SJSA1 (cell line): Measurements from ENCODE around the gene EPHA6. TPM values are rescaled to one million over a fixed set of nuclear protein-coding genes. Genes with fewer than 3 reads are reported as not detected.

Experiments used
- DNase-seq, 2 experiments: peaks; one replicate each; pipeline ENCODE4 v3.0.0-alpha.2; 2015 to 2020; ENCODE audit warnings: low spot score in 2 of 2, low read depth in 1 of 2
- H3K27ac ChIP-seq: fragments of 250-450 bp; sonication (Bioruptor Pico); 2 replicates; pipeline ENCODE4 v1.5.1; 2020; ENCODE audit warnings: mild to moderate bottlenecking, moderate library complexity
- H3K27me3 ChIP-seq: fragments of 250-450 bp; sonication (Bioruptor Pico); replicated peaks from 2 replicates; pipeline ENCODE4 v1.5.1; 2020; ENCODE audit warnings: mild to moderate bottlenecking, moderate library complexity
- H3K36me3 ChIP-seq: fragments of 250-450 bp; sonication (Bioruptor Pico); 2 replicates; pipeline ENCODE4 v1.5.1; 2020; ENCODE audit warnings: mild to moderate bottlenecking
- H3K4me1 ChIP-seq: fragments of 250-450 bp; sonication (Bioruptor Pico); replicated peaks from 2 replicates; pipeline ENCODE4 v1.6.1; 2021; ENCODE audit warnings: mild to moderate bottlenecking
- H3K4me3 ChIP-seq: fragments of 250-450 bp; sonication (Bioruptor Pico); 2 replicates; pipeline ENCODE4 v1.5.1; 2020; ENCODE audit warnings: mild to moderate bottlenecking
- H3K9me3 ChIP-seq: fragments of 250-450 bp; sonication (Bioruptor Pico); replicated peaks from 2 replicates; pipeline ENCODE4 v1.5.1; 2020; ENCODE audit warnings: mild to moderate bottlenecking
- total RNA-seq: library from RNA; depleted of rRNA; stranded (reverse); fragments of >200 nt; shearing (Covaris generic); gene quantifications from 2 replicates; pipeline ENCODE4 v1.2.3, GENCODE V29; 2014

Gene EPHA6
- total RNA-seq, 1 experiment from 2014 or later, result not detected

GRCh38 chr3:97742036-97742435 is 927.6 kb downstream of the EPHA6 start:
- no peak for DNase-seq
- H3K4me1 ChIP-seq, result no peaks in the 10 kb centered on the region
- no peaks in the 10 kb centered on the region; the same call in 1 of the 2 replicates for H3K27me3 ChIP-seq
- no peaks in the 10 kb centered on the region for H3K36me3 ChIP-seq
- no peak overlapping the region for H3K4me3 ChIP-seq
- no peaks in the 10 kb centered on the region for H3K9me3 ChIP-seq
- no peak overlapping the region for H3K27ac ChIP-seq

DNA sequence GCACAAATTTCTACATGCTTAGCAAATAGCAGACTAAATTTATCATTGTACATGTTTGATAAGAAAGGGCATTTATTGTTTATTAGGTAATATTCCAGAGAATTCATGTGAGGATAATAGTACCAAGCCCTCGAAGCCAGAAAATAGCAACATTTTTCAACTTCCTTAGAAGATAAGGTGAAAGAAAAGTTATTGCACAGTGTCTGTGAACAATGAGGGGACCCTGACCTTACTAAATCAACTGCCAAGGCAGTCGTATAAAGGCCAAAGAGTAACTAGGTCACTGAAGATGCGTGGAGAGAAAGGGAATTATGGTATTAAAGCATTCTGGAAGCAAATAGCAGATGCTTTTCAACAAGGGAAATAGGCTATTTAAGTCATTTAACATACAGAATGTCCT is 929.9 kb downstream of the EPHA6 start:
- H3K4me1 ChIP-seq, result no peaks in the 10 kb centered on the region
- no peak overlapping the region for H3K27ac ChIP-seq
- no peaks in the 10 kb centered on the region for H3K36me3 ChIP-seq
- DNase-seq, result no peak
- no peaks in the 10 kb centered on the region for H3K9me3 ChIP-seq
- H3K4me3 ChIP-seq, result no peak overlapping the region
- no peaks in the 10 kb centered on the region; the same call in 1 of the 2 replicates for H3K27me3 ChIP-seq

GRCh38 chr3:97763586-97764406 is 949.4 kb downstream of the EPHA6 start:
- no peaks in the 10 kb centered on the region for H3K9me3 ChIP-seq
- no peak for DNase-seq

DNA sequence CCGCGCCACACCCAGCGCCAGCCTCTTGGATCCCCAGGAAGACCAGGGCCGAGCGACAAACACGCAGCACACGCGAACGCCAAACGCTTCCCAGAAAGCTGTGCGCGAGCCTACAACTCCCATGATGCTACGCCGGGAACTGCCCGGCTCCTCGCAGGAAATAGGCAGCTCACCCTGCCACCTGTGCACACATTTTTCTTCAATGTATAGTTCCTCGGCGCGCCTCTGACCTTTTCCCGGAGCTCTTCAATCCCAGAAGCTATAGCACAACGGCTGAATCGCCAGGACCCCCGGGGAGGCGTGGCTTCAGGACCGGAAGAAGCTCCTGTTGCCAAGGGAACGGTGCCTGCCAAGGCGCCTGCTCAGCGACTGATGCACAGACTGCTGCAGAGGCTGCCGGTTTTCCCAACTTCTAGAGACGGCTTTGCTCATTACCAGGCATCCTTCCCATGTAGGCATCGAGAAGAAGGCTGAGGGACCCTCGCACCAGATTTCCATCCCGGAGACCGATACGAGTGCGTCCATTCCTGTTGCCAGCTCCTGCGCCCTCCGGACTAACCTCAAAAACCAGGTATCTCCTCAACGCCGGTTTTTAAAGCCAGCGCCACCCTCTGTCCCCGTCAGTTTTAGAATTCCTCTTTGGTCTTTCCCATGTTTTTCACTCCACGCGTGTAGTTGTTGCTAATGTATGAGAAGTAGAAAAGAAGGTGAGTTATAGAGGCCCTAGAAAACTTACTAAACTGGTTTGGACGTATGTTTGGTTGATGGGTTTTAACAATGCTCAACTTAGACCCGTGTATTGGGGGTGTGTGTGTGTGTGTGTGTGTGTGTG is 950.2 kb downstream of the EPHA6 start, which contains the start of gene ARL6:
ARL6 (plus strand) TSS at position 352 of the 832 bp plus-strand sequence. CDS start 3,350 bp downstream, outside the sequence.
- H3K4me3 ChIP-seq, result peak within 1 kb of the TSS; percentile 63
- peaks cover 10% of the 10 kb centered on the region; the same call in 1 of the 2 replicates for H3K4me1 ChIP-seq
- DNase-seq, result peak; percentile 72 to 86
- H3K9me3 ChIP-seq, result no peaks in the 10 kb centered on the region
- H3K36me3 ChIP-seq, result no peaks in the 10 kb centered on the region
- H3K27ac ChIP-seq, result peak within 1 kb of the TSS; percentile 36
- H3K27me3 ChIP-seq, result no peaks in the 10 kb centered on the region

More at GRCh38 chr3:97763586-97764406, 949.4 kb downstream of the EPHA6 start:
- peaks cover 10% of the 10 kb centered on the region; the same call in 1 of the 2 replicates for H3K4me1 ChIP-seq
- H3K27ac ChIP-seq, result peak overlapping the region; percentile 36
- H3K36me3 ChIP-seq, result no peaks in the 10 kb centered on the region
- H3K27me3 ChIP-seq, result no peaks in the 10 kb centered on the region
- peak overlapping the region; percentile 63 for H3K4me3 ChIP-seq

- Histone ChIP-seq H3K27me3 (no peaks in the 10 kb centered on the region), H3K4me3 (peak overlapping the region; percentile 63), H3K36me3 (no peaks in the 10 kb centered on the region), H3K27ac (no peak overlapping the region), H3K4me1 (peaks cover 10% of the 10 kb centered on the region; the same call in 1 of the 2 replicates), H3K9me3 (no peaks in the 10 kb centered on the region)
- no peak for DNase-seq
Measured at GRCh38 chr3:97765336-97765735, 950.9 kb downstream of the EPHA6 start.

DNA sequence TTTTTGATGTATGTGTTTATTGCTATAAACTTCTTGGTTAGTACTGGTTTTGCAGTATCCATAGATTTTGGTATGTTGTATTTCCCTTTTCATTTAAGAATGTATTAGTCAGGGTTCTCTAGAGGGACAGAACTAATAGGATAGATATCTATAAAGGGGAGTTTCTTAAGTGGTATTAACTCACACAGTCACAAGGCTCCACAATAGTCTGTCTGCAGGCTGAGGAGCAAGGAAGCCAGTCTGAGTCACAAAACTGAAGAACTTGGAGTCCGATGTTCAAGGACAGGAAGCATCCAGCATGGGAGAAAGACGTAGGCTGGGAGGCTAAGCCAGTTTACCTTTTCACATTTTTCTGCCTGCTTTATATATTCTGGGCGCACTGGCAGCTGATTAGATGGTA is 958.5 kb downstream of the EPHA6 start:
- Histone ChIP-seq H3K36me3 (no peaks in the 10 kb centered on the region), H3K4me3 (no peak overlapping the region), H3K27ac (no peak overlapping the region), H3K9me3 (no peaks in the 10 kb centered on the region), H3K27me3 (no peaks in the 10 kb centered on the region), H3K4me1 (no peaks in the 10 kb centered on the region)
- DNase-seq, result no peak

- Histone ChIP-seq H3K4me1 (no peaks in the 10 kb centered on the region), H3K4me3 (no peak overlapping the region), H3K36me3 (no peaks in the 10 kb centered on the region), H3K27ac (no peak overlapping the region), H3K9me3 (no peaks in the 10 kb centered on the region), H3K27me3 (no peaks in the 10 kb centered on the region)
- DNase-seq, result no peak
Measured at GRCh38 chr3:97778152-97778551, 963.8 kb downstream of the EPHA6 start.

GRCh38 chr3:97793420-97794019 is 979.1 kb downstream of the EPHA6 start:
- no peaks in the 10 kb centered on the region for H3K36me3 ChIP-seq
- peak in 1 of 2 experiments; percentile 21 for DNase-seq
- no peaks in the 10 kb centered on the region for H3K4me1 ChIP-seq
- H3K27ac ChIP-seq, result no peak overlapping the region
- H3K9me3 ChIP-seq, result no peaks in the 10 kb centered on the region
- H3K27me3 ChIP-seq, result no peaks in the 10 kb centered on the region
- no peak overlapping the region for H3K4me3 ChIP-seq

DNA sequence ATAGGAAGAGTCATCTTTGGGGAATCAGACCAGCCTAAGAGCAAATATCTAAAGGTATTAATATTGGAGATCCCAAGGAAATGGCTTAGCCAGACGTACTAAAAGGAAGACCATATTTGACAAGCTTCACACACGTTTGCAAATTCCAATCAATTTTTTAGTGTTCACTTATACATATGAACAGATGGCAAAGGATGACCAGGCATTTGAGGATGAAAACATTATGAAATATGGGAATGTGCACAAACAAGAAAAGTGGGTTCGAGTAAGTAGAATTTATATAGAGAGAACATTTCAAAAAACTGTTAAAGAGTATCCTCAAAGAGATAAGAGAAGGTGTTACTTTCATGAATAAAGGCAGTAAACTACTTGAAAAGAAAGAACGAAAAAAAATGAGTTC is 981.6 kb downstream of the EPHA6 start:
- Histone ChIP-seq H3K4me3 (no peak overlapping the region), H3K4me1 (no peaks in the 10 kb centered on the region), H3K27ac (no peak overlapping the region), H3K27me3 (no peaks in the 10 kb centered on the region), H3K9me3 (no peaks in the 10 kb centered on the region), H3K36me3 (no peaks in the 10 kb centered on the region)
- DNase-seq, result no peak
